ENCODE measurements around the gene HIGD2A.

Gene HIGD2A

DNA sequence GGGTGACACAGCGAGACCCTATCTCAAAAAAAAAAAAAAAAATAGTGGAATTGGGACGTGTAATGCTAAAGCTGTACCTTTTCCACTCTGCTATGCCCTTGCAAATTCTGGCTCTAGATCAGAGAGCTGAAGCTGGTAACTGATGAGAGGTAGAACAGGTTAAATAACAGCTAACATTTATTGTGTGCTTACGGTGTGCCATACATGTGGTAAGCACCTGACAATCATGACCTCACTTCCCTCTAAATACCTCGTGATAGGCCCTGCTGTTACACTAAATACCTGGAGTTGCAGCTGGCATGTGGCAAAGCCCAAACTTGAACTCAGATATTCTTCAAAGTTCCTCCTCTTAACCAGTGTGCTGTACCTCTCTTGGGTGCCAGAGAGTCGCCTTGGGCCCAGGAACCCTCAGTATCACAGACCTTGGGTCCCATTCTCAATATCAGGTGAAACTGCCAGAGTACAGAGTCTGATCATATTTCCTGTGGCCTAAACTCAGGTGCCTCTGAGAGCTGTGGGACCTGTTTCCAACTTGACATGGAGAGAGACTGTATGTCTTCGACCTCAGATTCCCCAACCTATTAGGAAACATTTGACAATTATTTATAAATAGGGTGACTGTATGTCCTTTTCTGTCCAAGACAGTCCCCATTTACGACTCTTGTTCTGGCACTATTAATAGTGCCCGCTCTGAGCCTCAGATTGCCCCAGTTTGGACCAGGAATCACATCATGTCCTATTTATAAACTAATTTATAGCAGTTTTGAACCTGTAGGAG, 18.4 kb upstream of the HIGD2A start:
- DNase-seq = no peak

DNA sequence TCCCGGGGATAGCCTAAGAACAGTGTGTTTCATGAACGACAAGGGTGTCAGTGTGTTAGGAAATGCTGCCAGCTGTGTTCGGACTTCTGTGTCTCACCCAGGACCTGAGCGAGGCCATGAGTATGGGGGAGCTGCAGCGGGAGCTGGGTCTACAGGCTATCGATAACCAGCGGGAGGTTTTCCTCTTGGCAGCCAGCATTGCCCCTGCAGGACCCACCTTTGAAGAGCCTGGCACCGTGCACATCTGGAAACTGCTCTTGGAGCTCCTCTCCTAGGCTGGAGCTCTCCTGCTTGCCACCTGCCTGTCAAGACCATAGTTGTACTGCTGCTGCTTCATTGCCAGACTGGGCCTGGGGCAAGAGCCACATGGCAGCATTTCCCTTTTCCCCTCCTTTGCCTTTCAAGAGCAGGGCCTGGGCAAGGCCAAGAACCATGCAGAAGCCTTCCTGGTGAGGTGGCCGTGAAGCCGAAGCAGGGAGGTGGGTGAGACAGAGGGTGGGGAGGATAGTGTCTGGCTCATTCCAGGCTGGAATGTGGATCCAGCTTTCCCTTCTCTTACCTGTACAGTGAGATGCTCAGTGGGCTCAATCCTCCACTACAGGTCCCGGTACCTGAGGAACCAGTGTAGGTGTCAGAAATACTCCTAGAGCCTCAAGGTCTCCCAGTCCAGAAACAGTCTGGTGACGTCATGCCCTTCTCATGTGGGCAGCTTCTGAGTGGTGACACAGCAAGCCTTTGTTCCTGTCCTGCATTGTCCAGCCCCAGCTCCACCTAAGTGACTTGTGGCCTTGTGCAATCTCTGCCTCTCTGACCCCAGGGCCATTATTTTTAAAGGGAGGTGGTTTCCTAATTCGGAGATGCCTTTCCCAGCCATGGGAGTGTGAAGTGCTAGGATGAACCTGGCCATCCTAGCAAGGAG, 16.7 kb upstream of the HIGD2A start:
- DNase-seq = no peak

DNA sequence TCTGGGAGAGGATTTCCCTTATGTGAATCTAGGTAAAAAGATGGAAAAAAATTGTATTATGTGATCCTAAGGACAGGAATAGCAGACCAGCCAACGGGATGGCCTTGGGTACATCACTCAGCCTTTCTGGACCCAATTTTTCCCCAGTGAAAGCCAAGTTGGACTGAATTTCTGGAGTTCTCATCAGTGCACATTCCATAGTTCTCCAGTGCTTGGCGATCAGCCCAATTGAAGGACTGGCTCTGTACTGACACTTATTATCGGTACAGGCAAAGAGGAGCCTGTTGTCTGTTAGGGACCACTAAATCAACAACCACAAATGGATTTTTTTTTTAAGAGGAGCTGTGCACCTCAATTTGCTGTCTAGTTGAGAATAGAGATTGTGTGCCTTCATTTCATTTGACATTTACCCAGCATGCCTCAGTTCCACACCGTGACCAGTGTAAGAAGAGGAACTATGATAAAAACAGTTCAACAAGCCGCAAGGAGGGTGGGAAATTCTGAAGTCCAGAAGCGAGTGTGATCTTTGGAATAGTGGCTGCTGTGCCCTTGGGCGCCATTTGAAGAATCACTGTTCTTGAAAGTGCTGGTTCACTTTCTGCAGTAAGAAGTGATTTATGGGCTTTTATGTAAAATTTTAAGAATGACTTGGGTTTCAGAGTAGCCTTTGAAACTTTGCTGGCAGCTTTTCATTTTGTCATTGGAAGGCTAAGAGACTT, 15.3 kb upstream of the HIGD2A start:
- peak; percentile 9 to 12 for DNase-seq

DNA sequence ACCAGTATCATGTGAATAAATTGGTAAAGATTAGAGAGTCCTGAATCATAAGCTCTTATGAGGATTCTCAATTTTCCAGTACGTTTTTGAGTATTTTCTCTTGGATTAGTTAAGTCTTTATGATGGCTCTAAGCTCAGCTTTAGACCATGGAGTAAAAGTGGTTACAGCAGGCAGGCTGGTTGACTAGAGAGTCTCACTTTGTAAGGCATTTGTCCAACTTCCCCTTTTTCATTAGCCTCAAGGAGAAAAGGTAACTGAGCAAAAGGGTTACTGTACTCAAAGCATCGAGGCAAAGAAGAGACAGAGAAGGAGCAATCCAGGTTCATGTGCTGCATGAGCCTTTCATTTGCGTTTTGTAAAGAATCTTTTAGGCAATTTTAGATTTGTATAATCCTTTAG, 8.7 kb upstream of the HIGD2A start:
- peak; percentile 72 to 80 for DNase-seq

DNA sequence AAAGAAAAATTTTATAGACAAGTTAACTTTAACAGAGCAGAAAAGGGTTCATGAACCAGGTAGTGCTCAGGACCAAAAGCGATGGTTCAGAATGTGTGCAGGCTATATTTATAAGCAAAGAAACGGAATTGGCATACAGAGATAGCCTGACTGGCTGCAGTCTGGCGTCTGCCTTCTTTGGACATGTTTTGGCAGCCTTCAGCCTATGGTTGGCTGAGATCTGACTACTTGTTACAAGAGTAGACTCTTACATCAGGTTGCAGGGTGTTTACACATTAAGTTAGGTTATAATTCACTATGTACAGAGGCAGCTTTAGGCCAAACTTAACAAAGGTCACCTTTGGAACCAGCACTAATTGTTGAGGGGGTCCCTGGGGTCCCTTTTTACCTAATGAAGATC, 7.1 kb upstream of the HIGD2A start:
- DNase-seq = no peak

DNA sequence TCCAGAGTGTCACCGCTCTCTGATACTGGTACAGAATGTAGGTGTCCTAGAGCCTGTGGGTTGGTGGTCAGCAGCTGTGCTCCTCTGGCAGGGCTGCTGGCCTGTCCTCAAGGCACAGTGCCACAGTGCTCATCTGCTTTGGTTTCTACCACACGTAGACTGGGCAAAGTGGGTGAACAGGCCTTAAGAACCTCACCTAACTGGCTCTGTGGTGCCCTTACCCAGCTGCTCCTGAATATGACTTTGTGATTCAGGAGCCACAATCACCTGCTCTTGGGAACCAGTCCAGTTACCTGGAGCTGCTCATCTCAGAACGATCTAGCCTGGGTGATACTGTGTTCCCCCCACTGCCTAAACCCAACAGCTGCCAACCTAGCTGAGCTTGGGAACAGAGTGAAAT, 6.6 kb upstream of the HIGD2A start:
- DNase-seq = no peak

DNA sequence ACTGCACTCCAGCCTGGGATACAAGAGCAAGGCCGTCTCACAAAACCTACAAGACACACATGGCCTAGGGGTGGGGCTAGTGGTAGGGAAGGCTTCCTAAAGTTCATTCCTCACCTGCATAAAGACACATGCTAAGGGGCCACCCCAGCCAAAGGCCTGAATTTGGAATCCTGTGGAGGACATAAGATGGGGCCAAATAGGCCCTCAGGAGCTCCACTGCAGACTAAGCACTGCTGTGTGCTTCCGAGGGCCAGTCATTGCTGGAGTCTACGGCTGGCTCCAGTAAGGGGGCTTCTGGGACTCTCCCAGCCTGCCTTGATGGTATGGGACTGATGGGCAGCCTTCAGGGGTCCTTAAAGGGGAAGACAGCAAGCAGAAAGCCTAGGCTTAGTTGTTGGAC, 5.8 kb upstream of the HIGD2A start:
- no peak for DNase-seq

DNA sequence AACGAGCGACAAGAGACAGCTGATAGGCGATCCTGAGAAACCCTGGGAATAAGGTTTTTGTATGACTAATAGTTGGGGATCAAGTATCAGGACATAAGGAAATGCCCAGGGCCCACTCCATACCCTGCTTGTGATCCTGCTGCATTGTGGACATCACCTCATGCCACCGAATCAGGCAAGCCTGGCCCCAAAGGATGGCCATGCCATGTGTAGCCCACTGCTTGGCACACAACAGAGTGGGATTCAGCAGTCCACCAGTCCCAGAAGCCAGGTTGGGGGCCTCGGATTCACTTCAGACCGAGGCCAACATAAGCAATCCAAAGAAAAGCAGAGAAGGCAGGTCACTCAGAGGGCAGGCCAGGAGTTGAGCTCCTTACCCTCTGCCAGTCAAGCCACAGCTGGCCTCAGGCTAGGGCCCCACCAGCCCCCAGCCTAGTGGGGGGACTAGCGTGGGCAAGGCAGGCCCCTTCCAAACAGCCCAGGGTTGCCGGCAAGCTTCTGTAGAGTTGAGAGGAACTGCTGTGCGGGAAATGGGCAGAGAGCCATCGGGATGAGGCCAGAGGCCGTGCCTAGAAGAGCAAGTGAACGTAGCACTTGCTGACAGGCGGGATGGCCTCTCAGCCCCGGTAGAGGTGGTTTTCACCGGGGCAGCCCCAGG, 5.2 kb upstream of the HIGD2A start:
- DNase-seq = no peak

DNA sequence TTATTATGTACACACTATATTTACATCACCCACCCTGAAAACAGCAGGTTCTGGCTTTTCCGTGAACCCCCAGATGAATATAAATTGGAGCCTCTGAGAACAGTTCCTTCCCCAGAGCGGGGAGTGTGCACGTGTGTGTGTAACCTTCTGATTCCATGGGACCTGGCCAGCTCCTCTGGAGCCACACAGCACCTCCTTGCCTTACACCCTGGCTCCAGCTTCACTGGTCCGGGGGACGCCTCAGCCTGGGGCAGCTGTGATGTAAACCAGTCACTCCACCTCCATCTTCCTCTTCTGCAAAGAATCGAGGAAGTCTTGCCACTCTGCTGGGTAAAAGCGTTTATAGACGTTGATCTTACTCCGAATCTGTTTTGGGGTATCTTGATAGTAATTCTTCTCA, 4.6 kb upstream of the HIGD2A start:
- DNase-seq = no peak

DNA sequence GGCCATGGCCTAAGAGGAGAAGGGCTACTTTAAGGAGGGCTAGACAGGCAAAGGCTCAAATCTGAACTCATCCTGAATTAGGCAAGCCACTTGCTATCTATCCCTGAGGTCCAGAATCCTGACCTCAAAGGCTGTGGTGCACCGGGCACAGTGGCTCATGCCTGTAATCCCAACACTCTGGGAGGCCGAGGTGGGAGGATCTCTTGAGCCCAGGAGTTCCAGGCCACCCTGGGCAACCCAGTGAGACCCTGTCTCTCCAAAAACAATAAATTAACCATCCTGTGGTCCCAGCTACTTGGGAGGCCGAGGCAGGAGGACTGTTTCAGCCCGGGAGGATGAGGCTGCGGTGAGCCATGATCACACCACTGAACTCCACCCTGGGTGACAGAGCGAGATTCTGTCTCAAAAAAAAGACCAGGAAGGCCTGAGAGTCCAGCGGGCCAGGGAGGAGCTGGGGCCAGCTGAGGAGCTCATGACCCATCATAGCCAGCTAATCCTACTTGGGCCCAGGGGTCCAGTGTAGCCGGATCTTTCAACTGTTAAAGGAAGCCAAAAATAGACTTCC, 4.1 kb upstream of the HIGD2A start:
- no peak for DNase-seq

DNA sequence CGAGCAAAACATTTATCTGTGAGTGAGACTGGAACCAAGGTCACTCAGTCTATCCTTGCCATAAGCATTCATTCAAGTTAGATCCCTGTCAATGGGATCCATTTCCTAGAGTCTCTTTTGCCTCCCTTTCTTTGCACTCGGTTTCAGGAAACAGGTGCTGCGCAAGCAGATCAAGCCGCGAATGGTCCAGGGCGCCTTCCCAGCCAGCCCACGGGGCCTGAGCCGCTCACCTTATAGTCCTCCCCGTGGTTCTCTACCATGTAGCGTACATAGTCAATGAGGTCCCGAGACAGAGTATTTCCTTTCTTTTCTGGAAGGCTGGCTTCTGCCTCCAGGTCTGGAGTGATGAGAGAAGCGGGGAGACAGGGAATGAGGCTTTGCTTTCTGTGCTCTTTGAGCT, 3.6 kb upstream of the HIGD2A start:
- no peak for DNase-seq

DNA sequence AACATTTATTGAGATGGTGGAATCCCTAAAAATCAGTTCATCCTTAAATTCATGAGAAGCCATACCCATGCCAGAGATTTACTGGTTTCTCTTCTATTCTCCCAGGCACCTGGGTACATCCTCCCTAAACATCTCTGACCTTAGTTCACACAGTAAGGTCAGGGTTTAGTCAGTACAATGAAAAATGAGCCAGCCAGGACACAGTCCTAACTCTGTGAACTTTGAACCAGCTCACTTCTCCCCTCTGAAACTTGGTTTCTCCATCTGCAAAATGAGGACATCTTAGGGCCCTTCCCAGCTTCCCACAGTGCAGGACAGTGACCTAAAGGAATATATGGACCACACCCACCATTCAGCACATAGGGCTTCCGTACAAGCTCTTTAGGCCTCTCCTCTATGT, 2.1 kb upstream of the HIGD2A start:
- no peak for DNase-seq

DNA sequence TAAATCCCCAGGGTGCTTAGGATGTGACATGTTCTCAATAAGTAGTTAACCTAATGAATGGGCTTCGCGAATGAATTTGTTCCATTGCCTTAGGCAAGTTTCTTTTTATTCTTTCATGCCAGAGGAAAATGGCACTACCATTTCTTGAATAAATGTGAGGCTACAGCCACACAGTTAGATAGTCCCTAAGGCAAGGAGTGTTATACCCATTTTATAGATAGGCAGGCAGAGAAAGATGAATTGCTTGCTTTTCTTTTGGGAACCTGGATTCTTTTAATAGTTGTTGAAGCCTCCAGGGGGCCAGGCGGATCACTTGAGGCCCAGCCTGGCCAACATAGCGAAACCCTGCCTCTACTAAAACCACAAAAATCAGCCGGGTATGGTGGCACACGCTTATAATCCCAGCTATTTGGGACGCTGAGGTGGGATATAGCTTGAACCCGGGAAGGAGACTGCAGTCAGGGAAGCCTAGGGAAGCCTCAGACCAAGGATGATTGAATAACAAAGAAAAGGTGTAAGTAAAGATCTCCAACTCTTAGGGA, 1.1 kb upstream of the HIGD2A start:
- DNase-seq = no peak

DNA sequence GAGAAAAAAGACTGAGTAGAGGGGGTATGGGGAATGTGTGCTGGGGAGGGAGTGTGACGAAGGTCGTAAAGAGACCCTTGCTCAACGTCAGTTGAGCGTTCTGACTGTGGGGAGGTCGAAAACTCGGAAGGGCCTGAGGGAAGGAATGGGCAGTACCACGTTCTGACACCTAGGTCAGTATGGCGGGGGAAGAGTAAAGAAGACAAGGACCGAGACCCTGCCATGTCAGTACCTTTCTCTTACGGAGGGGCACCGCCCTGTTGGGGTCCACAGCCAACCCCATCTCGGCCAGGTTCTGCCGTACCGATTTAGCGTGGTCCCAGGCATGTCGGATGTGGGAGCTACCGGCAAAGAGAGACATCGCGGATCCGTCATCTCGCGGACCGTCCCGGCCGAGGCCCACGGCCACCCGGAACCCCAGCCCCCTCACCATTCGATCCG, 528 bp upstream of the HIGD2A start:
- DNase-seq = peak; percentile 21 to 26

DNA sequence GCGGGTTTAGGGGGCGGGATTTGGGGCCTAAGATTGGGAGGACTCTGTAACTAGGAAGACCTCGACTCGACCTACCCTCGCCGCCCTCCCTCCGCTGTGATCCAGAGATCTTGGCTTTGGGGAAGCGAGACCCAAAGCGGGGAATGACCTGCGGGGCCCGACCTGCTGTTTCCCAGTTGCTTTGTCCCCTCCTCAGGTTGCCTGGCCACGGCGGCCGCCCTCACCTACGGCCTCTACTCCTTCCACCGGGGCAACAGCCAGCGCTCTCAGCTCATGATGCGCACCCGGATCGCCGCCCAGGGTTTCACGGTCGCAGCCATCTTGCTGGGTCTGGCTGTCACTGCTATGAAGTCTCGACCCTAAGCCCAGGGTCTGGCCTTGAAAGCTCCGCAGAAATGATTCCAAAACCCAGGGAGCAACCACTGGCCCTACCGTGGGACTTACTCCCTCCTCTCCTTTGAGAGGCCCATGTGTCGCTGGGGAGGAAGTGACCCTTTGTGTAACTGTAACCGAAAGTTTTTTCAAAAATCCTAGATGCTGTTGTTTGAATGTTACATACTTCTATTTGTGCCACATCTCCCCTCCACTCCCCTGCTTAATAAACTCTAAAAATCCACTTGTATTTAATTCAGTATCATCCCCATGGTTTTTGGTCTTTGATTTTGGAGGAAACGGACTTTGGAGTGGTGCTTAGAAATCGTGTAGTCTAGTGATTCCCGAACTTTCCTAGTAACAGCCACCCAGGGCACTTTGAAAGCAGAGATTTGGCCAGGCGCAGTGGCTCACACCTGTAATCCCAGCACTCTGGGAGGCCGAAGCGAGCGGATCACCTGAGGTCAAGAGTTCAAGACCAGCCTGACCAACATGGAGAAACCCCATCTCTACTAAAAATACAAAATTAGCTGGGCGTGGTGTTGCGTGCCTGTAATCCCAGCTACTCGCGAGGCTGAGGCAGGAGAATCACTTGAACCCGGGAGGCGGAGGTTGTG, 878 bp downstream of the HIGD2A start:
- peak in 1 of 2 experiments; percentile 69 for DNase-seq

DNA sequence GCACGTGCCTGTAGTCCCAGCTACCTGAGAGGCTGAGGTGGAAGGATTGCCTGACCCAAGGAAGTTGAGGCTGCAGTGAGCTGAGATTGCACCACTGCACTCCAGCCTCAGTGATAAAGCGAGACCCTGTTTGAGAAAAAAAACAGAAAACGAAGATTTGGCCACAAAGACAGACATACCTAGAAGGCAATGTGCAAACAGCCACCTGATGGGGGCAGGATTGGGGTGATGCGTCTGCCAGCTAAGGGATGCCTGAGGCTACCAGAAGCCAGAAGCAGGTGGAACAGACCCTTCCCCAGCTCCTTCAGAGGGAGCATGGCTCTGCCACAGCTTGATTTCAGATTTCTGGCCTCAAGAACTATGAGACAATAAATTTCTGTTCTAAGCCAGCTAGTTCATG, 2.9 kb downstream of the HIGD2A start:
- DNase-seq = no peak

DNA sequence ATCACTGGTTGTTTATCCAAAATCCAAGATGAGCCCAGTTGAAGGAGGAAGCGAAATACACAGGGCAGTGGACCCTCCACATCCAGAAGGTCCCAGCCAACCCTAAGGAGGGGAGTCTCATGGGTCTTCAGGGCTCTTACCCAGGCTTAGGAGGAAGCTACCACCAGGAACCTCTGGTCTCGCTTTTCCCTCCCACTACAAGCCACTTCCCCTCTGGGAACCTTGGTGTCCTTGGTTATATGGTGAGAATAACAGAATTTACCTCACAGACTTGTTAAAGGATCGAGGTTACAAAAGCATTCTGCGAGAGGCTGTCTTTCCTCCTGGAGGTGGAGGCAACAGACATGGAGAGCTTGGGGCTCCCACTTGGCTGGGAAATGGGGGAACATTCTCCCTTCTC, 3.4 kb downstream of the HIGD2A start:
- DNase-seq = peak; percentile 81 to 87

DNA sequence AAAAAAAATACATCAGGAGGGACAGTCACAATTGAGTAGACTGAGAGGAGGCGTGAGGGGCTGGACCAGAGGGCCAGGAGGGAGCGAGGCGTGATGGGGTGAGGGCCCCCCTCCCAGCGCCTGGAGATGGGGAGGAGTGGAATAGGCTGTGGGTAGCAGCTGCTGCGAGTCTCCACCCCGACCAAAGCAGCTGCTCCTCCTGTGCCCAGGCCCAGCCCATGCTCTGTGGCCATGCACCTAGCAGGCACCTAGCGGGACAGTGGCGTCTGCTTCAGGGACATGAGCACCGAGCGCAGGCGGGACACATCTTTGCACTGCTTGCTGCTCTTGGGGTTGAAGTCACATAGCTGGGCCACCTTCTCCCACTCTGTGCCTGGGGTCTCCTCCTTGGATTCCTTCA, 4.0 kb downstream of the HIGD2A start:
- no peak for DNase-seq

DNA sequence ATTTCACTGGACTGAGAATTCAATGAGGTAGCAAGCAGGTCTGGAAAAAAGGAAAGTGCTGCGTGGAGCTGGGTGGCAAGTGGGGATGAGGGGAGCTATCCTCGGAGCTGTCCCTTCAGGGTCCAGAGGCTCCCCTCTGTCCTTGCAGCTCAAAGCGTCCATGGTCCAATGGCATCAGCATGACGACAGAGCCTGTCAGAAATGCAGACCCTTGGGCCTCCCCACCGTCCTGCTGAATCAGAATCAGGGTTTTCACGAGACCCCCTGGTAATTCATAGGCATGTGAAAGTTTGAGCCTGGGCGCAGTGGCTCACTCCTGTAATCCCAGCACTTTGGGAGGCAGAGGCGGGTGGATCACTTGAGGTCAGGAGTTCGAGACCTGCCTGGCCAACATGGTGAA, 5.5 kb downstream of the HIGD2A start:
- DNase-seq = no peak

DNA sequence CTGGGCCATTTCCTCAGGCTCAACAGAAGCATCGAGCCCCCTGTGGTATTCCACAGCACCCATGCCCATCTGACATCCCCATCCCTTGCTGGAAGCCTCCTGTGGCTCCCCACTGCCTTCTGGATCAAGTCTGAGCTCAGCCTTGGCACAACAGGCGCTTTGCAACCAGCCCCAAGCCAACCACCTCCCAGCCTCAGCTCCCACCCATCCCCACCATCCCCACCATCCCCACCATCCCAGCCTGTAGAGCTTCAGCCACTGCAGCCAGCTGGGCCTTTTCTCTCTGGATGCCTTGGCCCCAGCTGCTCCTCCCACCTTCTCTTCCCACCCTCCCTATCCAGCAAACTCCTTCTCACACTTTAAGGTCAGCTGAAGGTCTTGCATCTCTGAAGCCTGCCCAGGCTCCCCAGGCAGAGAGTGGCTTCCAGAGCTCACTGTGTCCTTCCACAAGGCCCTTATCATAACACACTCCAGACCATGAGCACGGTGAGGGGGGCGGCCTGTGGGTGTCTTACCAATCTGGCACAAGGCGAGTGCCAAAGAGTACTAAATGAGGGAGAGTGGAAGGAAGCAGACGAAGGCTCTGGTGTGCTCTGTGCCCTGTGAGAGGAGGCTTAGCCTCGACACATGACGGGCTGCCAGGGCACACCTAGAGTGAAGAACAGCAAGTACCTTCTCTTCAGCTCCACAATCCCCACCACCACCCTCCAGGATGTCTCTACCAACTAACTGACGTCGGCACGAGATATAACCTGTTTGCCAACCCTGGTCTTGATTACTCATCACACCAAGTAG, 6.5 kb downstream of the HIGD2A start:
- no peak for DNase-seq

All from Kasumi-1 (cell line).